Neural cell (in vitro differentiated cells): ENCODE results near the gene SP100. TPM values are rescaled to one million over a fixed set of nuclear protein-coding genes. Genes with fewer than 3 reads are reported as not detected.

Source experiments
- H2AFZ ChIP-seq: fragments of 200-600, 300-800 bp; sonication (generic), shearing (Covaris generic); 2 replicates; pipeline ENCODE4 v1.6.0; 2014; ENCODE audit warnings: low read depth, mild to moderate bottlenecking, antibody characterized with exemption, low read length, moderate library complexity
- H3F3A ChIP-seq: fragments of 200-600 bp; shearing (Covaris generic); 2 replicates; pipeline ENCODE4 v1.6.1; 2016; ENCODE audit warnings: mild to moderate bottlenecking, moderate library complexity, mixed read lengths, antibody characterized with exemption, low read length; ENCODE audit not compliant: insufficient read depth, poor library complexity, severe bottlenecking
- H3K27ac ChIP-seq: fragments of 200-600, 300-800 bp; sonication (generic), shearing (Covaris generic); 2 replicates; pipeline ENCODE4 v1.5.1; 2014; ENCODE audit warnings: mild to moderate bottlenecking, low read length, moderate library complexity
- H3K27me3 ChIP-seq: fragments of 300-800, 200-600 bp; sonication (generic), shearing (Covaris generic); 2 replicates; pipeline ENCODE4 v1.6.0; 2014; ENCODE audit warnings: mild to moderate bottlenecking, low read depth, low read length, moderate library complexity; ENCODE audit not compliant: insufficient read depth
- H3K36me3 ChIP-seq: fragments of 300-800, 200-600 bp; sonication (generic), shearing (Covaris generic); 2 replicates; pipeline ENCODE4 v1.5.1; 2014; ENCODE audit warnings: mild to moderate bottlenecking, antibody characterized with exemption, low read length, moderate library complexity; ENCODE audit not compliant: insufficient read depth
- H3K4me2 ChIP-seq: fragments of 300-800, 200-600 bp; sonication (generic), shearing (Covaris generic); 2 replicates; pipeline ENCODE4 v1.6.0; 2014; ENCODE audit warnings: mild to moderate bottlenecking, low read length
- H3K4me3 ChIP-seq: fragments of 300-800, 200-600 bp; sonication (generic), shearing (Covaris generic); 2 replicates; pipeline ENCODE4 v1.5.1; 2014; ENCODE audit warnings: mild to moderate bottlenecking, low read length, moderate library complexity
- H3K79me2 ChIP-seq: fragments of 200-600 bp; shearing (Covaris generic); replicated peaks from 2 replicates; pipeline ENCODE4 v1.6.0; 2014; ENCODE audit warnings: mild to moderate bottlenecking, low read length, moderate library complexity; ENCODE audit not compliant: insufficient read depth
- H3K9ac ChIP-seq: fragments of 300-800, 200-600 bp; sonication (generic), shearing (Covaris generic); 2 replicates; pipeline ENCODE4 v1.6.1; 2016; ENCODE audit warnings: mild to moderate bottlenecking, low read length, mixed read lengths
- H3K9me2 ChIP-seq: fragments of 200-600 bp; shearing (Covaris generic); 2 replicates; pipeline ENCODE4 v1.6.1; 2016; ENCODE audit warnings: mild to moderate bottlenecking, low read length, mixed read lengths; ENCODE audit not compliant: insufficient read depth
- H3K9me3 ChIP-seq: fragments of 200-600, 300-800 bp; sonication (generic), shearing (Covaris generic); 2 replicates; pipeline ENCODE4 v1.6.1; 2016; ENCODE audit warnings: mild to moderate bottlenecking, mixed run types, low read length, moderate library complexity, mixed read lengths
- H4K20me1 ChIP-seq: fragments of 200-600 bp; shearing (Covaris generic); 2 replicates; pipeline ENCODE4 v1.6.1; 2016; ENCODE audit warnings: mild to moderate bottlenecking, mixed run types; ENCODE audit not compliant: insufficient read depth
- EP300 ChIP-seq: fragments of 450-650 bp; conservative IDR thresholded peaks from 2 replicates; pipeline ENCODE4 v1.6.1; 2014; ENCODE audit warnings: antibody characterized with exemption, mild to moderate bottlenecking, moderate library complexity; ENCODE audit not compliant: poor library complexity, severe bottlenecking
- EZH2 ChIP-seq: fragments of 200-600, 300-800 bp; shearing (Covaris generic), sonication (generic); IDR thresholded peaks from 2 replicates; pipeline ENCODE4 v1.6.1; 2014; ENCODE audit warnings: antibody characterized with exemption, low read length, borderline replicate concordance, mild to moderate bottlenecking; ENCODE audit not compliant: insufficient read depth, poor library complexity, severe bottlenecking
- MXI1 ChIP-seq: fragments of 450-650 bp; conservative IDR thresholded peaks from 2 replicates; pipeline ENCODE4 v1.6.1; 2014; ENCODE audit warnings: antibody characterized with exemption, mild to moderate bottlenecking; ENCODE audit not compliant: poor library complexity, severe bottlenecking
- POLR2AphosphoS5 ChIP-seq: IDR thresholded peaks from 2 replicates; pipeline ENCODE4 v1.6.1; 2012
- RAD21 ChIP-seq: fragments of 450-650 bp; conservative IDR thresholded peaks from 2 replicates; pipeline ENCODE4 v1.6.1; 2014; ENCODE audit warnings: antibody characterized with exemption, mild to moderate bottlenecking, moderate library complexity
- SMC3 ChIP-seq: fragments of 450-650 bp; conservative IDR thresholded peaks from 2 replicates; pipeline ENCODE4 v1.6.1; 2014; ENCODE audit warnings: antibody characterized with exemption, mild to moderate bottlenecking, moderate library complexity; ENCODE audit not compliant: poor library complexity
- TAF1 ChIP-seq: IDR thresholded peaks from 2 replicates; pipeline ENCODE4 v1.6.1; 2012; ENCODE audit warnings: low read depth
- polyA plus RNA-seq: library from polyadenylated mRNA; depleted of rRNA; stranded (reverse); fragments of >200 nt; gene quantifications from 2 replicates; pipeline ENCODE4 v1.2.3, GENCODE V29; 2014
- TF ChIP-seq, protein P1 (sequence below): fragments of 450-650 bp; IDR thresholded peaks from 2 replicates; pipeline ENCODE4 v1.5.1; 2014; ENCODE audit warnings: antibody characterized with exemption, mild to moderate bottlenecking, moderate library complexity; ENCODE audit not compliant: poor library complexity, severe bottlenecking
- TF ChIP-seq, protein P2 (sequence below): IDR thresholded peaks from 2 replicates; pipeline ENCODE4 v1.6.1; 2012; ENCODE audit warnings: borderline replicate concordance

SP100 gene
- polyA plus RNA-seq, 1 donor from 2014 or later = not detected

DNA sequence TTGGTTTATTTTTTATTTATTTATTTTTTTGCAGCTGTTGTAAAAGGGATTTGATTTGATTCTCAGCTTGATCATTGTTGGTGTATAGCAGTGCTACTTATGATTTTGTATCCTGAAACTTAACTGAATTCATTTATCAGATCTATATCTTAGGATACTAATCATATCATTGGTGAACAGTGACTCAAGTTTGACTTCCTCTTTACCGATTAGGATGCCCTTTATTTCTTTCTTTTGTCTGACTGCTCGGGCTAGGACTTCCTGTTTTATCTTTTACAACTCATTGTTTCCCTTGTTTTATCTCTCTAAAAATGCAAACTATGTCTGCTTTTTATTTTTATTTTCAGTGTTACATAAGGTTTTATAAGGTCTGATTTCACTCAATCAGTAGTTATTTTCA, 23.6 kb downstream of the SP100 start:
- no peaks in the 10 kb centered on the region for H4K20me1 ChIP-seq
- H2AFZ ChIP-seq = no peak overlapping the region

DNA sequence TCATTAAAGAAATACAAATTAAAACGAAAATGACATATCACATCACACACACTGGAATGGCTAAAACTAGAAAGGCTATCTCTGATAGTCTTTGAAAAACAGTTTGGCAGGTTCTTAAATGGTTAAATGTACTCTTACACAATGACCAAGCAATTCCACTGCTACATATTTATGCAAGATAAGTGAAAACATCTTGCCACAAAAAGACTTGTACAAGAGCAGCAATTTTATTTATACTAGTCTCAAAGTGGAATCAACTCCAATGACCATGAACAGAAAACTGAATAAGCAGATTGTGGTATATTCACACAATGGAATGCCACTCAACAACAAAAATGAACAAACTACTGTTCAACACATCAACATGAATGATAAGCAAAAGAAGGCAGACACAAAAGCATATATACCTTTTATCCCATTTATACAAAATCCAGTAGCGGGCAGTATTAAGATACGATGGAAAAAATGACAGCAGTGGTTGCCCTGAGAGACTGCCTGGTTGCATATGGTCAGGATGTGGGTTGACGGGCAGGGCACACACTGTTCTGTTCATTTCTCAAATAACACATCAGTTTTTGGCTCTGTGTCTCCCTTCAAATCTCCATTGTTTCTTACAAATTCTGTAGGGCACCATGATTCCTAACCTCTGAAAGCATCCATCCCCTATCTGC, 25.4 kb downstream of the SP100 start:
- no peaks in the 10 kb centered on the region for H3K9me3 ChIP-seq
- no peaks in the 10 kb centered on the region for H3K36me3 ChIP-seq
- H2AFZ ChIP-seq = no peak overlapping the region
- no peak overlapping the region for H3K9ac ChIP-seq
- H3K79me2 ChIP-seq = no peaks in the 10 kb centered on the region
- H3F3A ChIP-seq = no peaks in the 10 kb centered on the region
- no peaks in the 10 kb centered on the region for H3K9me2 ChIP-seq
- no peak overlapping the region for H3K27ac ChIP-seq
- H4K20me1 ChIP-seq = no peaks in the 10 kb centered on the region
- TF ChIP-seq, protein P1, sequence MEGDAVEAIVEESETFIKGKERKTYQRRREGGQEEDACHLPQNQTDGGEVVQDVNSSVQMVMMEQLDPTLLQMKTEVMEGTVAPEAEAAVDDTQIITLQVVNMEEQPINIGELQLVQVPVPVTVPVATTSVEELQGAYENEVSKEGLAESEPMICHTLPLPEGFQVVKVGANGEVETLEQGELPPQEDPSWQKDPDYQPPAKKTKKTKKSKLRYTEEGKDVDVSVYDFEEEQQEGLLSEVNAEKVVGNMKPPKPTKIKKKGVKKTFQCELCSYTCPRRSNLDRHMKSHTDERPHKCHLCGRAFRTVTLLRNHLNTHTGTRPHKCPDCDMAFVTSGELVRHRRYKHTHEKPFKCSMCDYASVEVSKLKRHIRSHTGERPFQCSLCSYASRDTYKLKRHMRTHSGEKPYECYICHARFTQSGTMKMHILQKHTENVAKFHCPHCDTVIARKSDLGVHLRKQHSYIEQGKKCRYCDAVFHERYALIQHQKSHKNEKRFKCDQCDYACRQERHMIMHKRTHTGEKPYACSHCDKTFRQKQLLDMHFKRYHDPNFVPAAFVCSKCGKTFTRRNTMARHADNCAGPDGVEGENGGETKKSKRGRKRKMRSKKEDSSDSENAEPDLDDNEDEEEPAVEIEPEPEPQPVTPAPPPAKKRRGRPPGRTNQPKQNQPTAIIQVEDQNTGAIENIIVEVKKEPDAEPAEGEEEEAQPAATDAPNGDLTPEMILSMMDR = no peak
- H3K4me2 ChIP-seq = no peak overlapping the region
- no peaks in the 10 kb centered on the region for H3K27me3 ChIP-seq
- no peak overlapping the region for H3K4me3 ChIP-seq

More for the DNA sequence above, 23.6 kb downstream of the SP100 start:
- Histone ChIP-seq H3K36me3 (no peaks in the 10 kb centered on the region), H3K4me2 (no peak overlapping the region), H3K9me2 (no peaks in the 10 kb centered on the region), H3K27ac (no peak overlapping the region), H3K79me2 (no peaks in the 10 kb centered on the region), H3K9ac (no peak overlapping the region), H3K4me3 (no peak overlapping the region), H3F3A (no peaks in the 10 kb centered on the region), H3K9me3 (no peaks in the 10 kb centered on the region), H3K27me3 (no peaks in the 10 kb centered on the region)
- no peak for TF ChIP-seq POLR2AphosphoS5

DNA sequence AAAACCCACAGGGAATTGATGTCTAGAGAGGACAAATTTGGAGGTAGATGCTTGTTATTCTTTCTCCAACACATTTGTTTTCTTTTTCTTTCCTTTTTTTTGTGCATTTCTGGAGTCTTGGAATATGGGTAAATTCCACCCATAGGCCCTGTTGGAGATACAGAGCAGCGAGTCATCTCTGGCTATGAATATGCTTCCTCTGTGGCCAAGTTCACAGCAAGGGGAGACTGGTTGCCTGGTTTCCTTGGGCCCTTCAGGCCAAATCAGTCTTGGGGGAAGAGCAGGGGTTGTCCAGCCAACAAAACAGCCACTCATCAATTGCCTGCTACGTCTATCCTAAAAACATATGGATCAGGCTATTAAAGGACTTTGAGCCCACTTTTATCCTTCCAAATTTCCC, 27.5 kb downstream of the SP100 start:
- TF ChIP-seq SMC3 (no peak), MXI1 (no peak), EP300 (no peak), EZH2 (no peak), POLR2AphosphoS5 (no peak), RAD21 (no peak), TAF1 (no peak)
- TF ChIP-seq, protein P1 = no peak
- TF ChIP-seq, protein P2, sequence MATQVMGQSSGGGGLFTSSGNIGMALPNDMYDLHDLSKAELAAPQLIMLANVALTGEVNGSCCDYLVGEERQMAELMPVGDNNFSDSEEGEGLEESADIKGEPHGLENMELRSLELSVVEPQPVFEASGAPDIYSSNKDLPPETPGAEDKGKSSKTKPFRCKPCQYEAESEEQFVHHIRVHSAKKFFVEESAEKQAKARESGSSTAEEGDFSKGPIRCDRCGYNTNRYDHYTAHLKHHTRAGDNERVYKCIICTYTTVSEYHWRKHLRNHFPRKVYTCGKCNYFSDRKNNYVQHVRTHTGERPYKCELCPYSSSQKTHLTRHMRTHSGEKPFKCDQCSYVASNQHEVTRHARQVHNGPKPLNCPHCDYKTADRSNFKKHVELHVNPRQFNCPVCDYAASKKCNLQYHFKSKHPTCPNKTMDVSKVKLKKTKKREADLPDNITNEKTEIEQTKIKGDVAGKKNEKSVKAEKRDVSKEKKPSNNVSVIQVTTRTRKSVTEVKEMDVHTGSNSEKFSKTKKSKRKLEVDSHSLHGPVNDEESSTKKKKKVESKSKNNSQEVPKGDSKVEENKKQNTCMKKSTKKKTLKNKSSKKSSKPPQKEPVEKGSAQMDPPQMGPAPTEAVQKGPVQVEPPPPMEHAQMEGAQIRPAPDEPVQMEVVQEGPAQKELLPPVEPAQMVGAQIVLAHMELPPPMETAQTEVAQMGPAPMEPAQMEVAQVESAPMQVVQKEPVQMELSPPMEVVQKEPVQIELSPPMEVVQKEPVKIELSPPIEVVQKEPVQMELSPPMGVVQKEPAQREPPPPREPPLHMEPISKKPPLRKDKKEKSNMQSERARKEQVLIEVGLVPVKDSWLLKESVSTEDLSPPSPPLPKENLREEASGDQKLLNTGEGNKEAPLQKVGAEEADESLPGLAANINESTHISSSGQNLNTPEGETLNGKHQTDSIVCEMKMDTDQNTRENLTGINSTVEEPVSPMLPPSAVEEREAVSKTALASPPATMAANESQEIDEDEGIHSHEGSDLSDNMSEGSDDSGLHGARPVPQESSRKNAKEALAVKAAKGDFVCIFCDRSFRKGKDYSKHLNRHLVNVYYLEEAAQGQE = no peak
- H3K79me2 ChIP-seq = no peaks in the 10 kb centered on the region
- H3K4me2 ChIP-seq = no peak overlapping the region
- no peaks in the 10 kb centered on the region for H3F3A ChIP-seq
- H3K27me3 ChIP-seq = no peaks in the 10 kb centered on the region
- no peaks in the 10 kb centered on the region for H3K9me3 ChIP-seq
- no peak overlapping the region for H3K27ac ChIP-seq
- H2AFZ ChIP-seq = no peak overlapping the region
- no peaks in the 10 kb centered on the region for H3K9me2 ChIP-seq
- no peaks in the 10 kb centered on the region for H3K36me3 ChIP-seq
- no peaks in the 10 kb centered on the region for H4K20me1 ChIP-seq
- no peak overlapping the region for H3K4me3 ChIP-seq
- H3K9ac ChIP-seq = no peak overlapping the region
